ENCODE measurements around the gene CNDP2.

DNA sequence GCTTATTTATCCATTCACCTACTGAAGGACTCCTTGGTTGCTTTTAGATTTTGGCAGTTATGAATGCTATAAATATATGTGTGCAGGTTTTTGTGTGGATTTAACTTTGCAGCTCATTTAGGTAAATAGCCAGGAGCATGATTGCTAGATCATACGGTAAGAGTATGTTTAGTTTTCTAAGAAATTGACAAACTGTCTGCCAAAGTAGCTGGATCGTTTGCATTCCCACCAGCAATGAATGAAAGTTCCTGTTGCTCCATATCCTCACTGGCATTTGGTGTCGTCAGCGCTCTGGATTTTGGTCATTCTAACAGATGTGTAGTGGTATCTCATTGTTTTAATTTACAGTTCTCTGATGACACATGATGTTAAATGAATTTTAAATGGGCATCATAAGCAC, 30.4 kb upstream of the CNDP2 start:
- TF ChIP-seq, protein P1, sequence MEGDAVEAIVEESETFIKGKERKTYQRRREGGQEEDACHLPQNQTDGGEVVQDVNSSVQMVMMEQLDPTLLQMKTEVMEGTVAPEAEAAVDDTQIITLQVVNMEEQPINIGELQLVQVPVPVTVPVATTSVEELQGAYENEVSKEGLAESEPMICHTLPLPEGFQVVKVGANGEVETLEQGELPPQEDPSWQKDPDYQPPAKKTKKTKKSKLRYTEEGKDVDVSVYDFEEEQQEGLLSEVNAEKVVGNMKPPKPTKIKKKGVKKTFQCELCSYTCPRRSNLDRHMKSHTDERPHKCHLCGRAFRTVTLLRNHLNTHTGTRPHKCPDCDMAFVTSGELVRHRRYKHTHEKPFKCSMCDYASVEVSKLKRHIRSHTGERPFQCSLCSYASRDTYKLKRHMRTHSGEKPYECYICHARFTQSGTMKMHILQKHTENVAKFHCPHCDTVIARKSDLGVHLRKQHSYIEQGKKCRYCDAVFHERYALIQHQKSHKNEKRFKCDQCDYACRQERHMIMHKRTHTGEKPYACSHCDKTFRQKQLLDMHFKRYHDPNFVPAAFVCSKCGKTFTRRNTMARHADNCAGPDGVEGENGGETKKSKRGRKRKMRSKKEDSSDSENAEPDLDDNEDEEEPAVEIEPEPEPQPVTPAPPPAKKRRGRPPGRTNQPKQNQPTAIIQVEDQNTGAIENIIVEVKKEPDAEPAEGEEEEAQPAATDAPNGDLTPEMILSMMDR (IDR thresholded peaks at IDR 0.05): no peak
- TF ChIP-seq POLR2AphosphoS5 (IDR thresholded peaks at IDR 0.05; ENCODE audit: insufficient read depth in 1 of 2, low read depth in 1 of 2): no peak

Data from vagina (tissue), 2 donors.